SK-N-SH treated with all-trans-retinoic acid at 6 μM for 48 hours (cell line): ENCODE data around the gene VRK3.
"Not testable (repeated sequence)": the region's sequence is repeated elsewhere in the genome, so short reads cannot be mapped to it uniquely, and the experiment has no call there.

Experiments used
- ATAC-seq: fragments of 200-7000 bp; cut with Tn5 transposase; 3 replicates; pipeline ENCODE4 v1.9.1; 2020; ENCODE audit warnings: mild to moderate bottlenecking, moderate library complexity
- ARNTL ChIP-seq: fragments of 450-650 bp; formaldehyde crosslinking; IDR thresholded peaks from 2 replicates; pipeline ENCODE4 v1.5.0; 2020; ENCODE audit warnings: low read depth, mild to moderate bottlenecking, moderate library complexity, borderline replicate concordance
- BACH2 ChIP-seq: fragments of 250-450 bp; sonication (Bioruptor Pico); IDR thresholded peaks from 2 replicates; pipeline ENCODE4 v1.9.0; 2021; ENCODE audit warnings: mild to moderate bottlenecking, borderline replicate concordance
- CSDC2 ChIP-seq: fragments of 250-450 bp; sonication (Bioruptor Pico); IDR thresholded peaks from 2 replicates; pipeline ENCODE4 v1.5.0; 2020; ENCODE audit warnings: mild to moderate bottlenecking, moderate library complexity
- CSRNP3 ChIP-seq: fragments of 250-450 bp; sonication (Bioruptor Pico); IDR thresholded peaks from 2 replicates; pipeline ENCODE4 v1.5.1; 2021; ENCODE audit warnings: mild to moderate bottlenecking, moderate library complexity
- ESRRG ChIP-seq: fragments of 250-450 bp; sonication (Bioruptor Pico); IDR thresholded peaks from 2 replicates; pipeline ENCODE4 v1.6.1; 2021; ENCODE audit warnings: mild to moderate bottlenecking
- GLIS3 ChIP-seq: fragments of 250-450 bp; sonication (Bioruptor Pico); IDR thresholded peaks from 2 replicates; pipeline ENCODE4 v1.5.0; 2020; ENCODE audit warnings: mild to moderate bottlenecking, moderate library complexity
- OSR1 ChIP-seq: fragments of 250-450 bp; sonication (Bioruptor Pico); IDR thresholded peaks from 2 replicates; pipeline ENCODE4 v1.8.0; 2022; ENCODE audit warnings: moderate library complexity, mild to moderate bottlenecking, inconsistent platforms
- PATZ1 ChIP-seq: fragments of 250-450 bp; sonication (Bioruptor Pico); IDR thresholded peaks from 2 replicates; pipeline ENCODE4 v1.8.0; 2020; ENCODE audit warnings: mild to moderate bottlenecking, moderate library complexity, borderline replicate concordance
- POU6F1 ChIP-seq: fragments of 250-450 bp; sonication (Bioruptor Pico); IDR thresholded peaks from 2 replicates; pipeline ENCODE4 v1.8.0; 2021; ENCODE audit warnings: low read depth, mild to moderate bottlenecking, moderate library complexity, borderline replicate concordance
- PPARA ChIP-seq: fragments of 250-450 bp; sonication (Bioruptor Pico); IDR thresholded peaks from 2 replicates; pipeline ENCODE4 v1.5.0; 2020; ENCODE audit warnings: mild to moderate bottlenecking, borderline replicate concordance
- SNAI2 ChIP-seq: fragments of 250-450 bp; sonication (Bioruptor Pico); IDR thresholded peaks from 2 replicates; pipeline ENCODE4 v1.5.0; 2020; ENCODE audit warnings: mild to moderate bottlenecking, moderate library complexity
- TCF4 ChIP-seq: fragments of 250-450 bp; sonication (Bioruptor Pico); IDR thresholded peaks from 2 replicates; pipeline ENCODE4 v1.8.0; 2021; ENCODE audit warnings: mild to moderate bottlenecking, moderate library complexity, borderline replicate concordance
- TOX ChIP-seq: fragments of 250-450 bp; sonication (Bioruptor Pico); IDR thresholded peaks from 2 replicates; pipeline ENCODE4 v1.8.0; 2021; ENCODE audit warnings: mild to moderate bottlenecking, moderate library complexity, borderline replicate concordance
- TSHZ2 ChIP-seq: fragments of 250-450 bp; sonication (Bioruptor Pico); IDR thresholded peaks from 2 replicates; pipeline ENCODE4 v1.5.0; 2020; ENCODE audit warnings: mild to moderate bottlenecking, moderate library complexity
- ZFP3 ChIP-seq: fragments of 250-450 bp; sonication (Bioruptor Pico); IDR thresholded peaks from 2 replicates; pipeline ENCODE4 v1.5.0; 2020; ENCODE audit warnings: mild to moderate bottlenecking, moderate library complexity
- ZNF70 ChIP-seq: fragments of 450-650 bp; formaldehyde crosslinking; IDR thresholded peaks from 2 replicates; pipeline ENCODE4 v1.5.0; 2020; ENCODE audit warnings: mild to moderate bottlenecking, moderate library complexity
- ZNF8 ChIP-seq: fragments of 450-650 bp; formaldehyde crosslinking; IDR thresholded peaks from 2 replicates; pipeline ENCODE4 v1.5.0; 2020; ENCODE audit warnings: mild to moderate bottlenecking, moderate library complexity

Gene VRK3

GRCh38 chr19:50025022-50025793 is at the start of gene VRK3:
VRK3 (minus strand) TSS chr19:50025372; CDS start chr19:50016162, 9,210 bp downstream.
- TF ChIP-seq TCF4 (CRISPR knock-in tag) (no peak), SNAI2 (CRISPR knock-in tag) (no peak), POU6F1 (CRISPR knock-in tag) (no peak), GLIS3 (CRISPR knock-in tag) (no peak), CSDC2 (CRISPR knock-in tag) (no peak), BACH2 (CRISPR knock-in tag) (no peak), ZNF8 (CRISPR knock-in tag) (no peak), PPARA (no peak), PATZ1 (CRISPR knock-in tag) (no peak), ARNTL (no peak), TSHZ2 (CRISPR knock-in tag) (no peak), OSR1 (no peak), TOX (CRISPR knock-in tag) (no peak), ZFP3 (no peak)
- TF ChIP-seq, all 23 proteins: peak for 0
- ATAC-seq, result peak; percentile 93

GRCh38 chr19:50068382-50068781 is 43.2 kb upstream of the VRK3 start:
- not testable (repeated sequence) for ATAC-seq

GRCh38 chr19:50067575-50067974 is 42.4 kb upstream of the VRK3 start:
- no peak for TF ChIP-seq TSHZ2 (CRISPR knock-in tag)
- no peak for TF ChIP-seq ZNF70
- no peak for TF ChIP-seq TOX (CRISPR knock-in tag)
- TF ChIP-seq PPARA, result no peak
- no peak for TF ChIP-seq TCF4 (CRISPR knock-in tag)
- no peak for TF ChIP-seq CSRNP3 (CRISPR knock-in tag)
- no peak for TF ChIP-seq BACH2 (CRISPR knock-in tag)
- no peak for TF ChIP-seq ESRRG (CRISPR knock-in tag)
- TF ChIP-seq ZFP3, result no peak
- no peak for ATAC-seq
